ENCODE measurements around the gene MITF. TPM values are rescaled to one million over a fixed set of nuclear protein-coding genes. Genes with fewer than 3 reads are reported as not detected.

Gene MITF
- total and polyA plus RNA-seq, 2 of the 4 experiments (the other 2 are of a cell fraction) = 6.5 to 16.7 TPM

- Histone ChIP-seq H2AK5ac (ENCODE audit: low read depth, low read length) (no peak overlapping the region), H2BK5ac (ENCODE audit: low read depth, low read length, poor library complexity, severe bottlenecking) (no peak overlapping the region), H3K9me1 (ENCODE audit: insufficient read depth, low read length) (no peaks in the 10 kb centered on the region), H4K8ac (ENCODE audit: low read depth in 2 of 2, low read length in 2 of 2) (no peak overlapping the region), H2AK9ac (replicated peaks; ENCODE audit: low read depth, low read length, poor library complexity) (no peak overlapping the region), H2BK20ac (ENCODE audit: low read depth, low read length) (no peak overlapping the region), H3K18ac (ENCODE audit: low read depth, low read length) (no peak overlapping the region), H3K27ac (ENCODE audit: insufficient read depth, low read length) (no peak overlapping the region), H4K91ac (ENCODE audit: insufficient read depth, low read depth, low read length) (no peak overlapping the region), H3K56ac (ENCODE audit: extremely low read depth, insufficient read depth, low read length) (no peak overlapping the region), H3K4me2 (ENCODE audit: low read depth, low read length) (no peak overlapping the region), H3K36me3 (ENCODE audit: control insufficient read depth, insufficient read depth, low read length) (no peaks in the 10 kb centered on the region), H3K23ac (ENCODE audit: low read depth, low read length) (no peak overlapping the region), H3K4me3 (ENCODE audit: insufficient read depth, low read depth, low read length) (no peak overlapping the region), H2BK15ac (ENCODE audit: low read depth, low read length) (no peak overlapping the region), H3K4ac (ENCODE audit: low read depth, low read length) (no peak overlapping the region), H2AFZ (replicated peaks; ENCODE audit: low read length, poor library complexity) (no peak overlapping the region), H3K9ac (ENCODE audit: low read depth, low read length) (no peak overlapping the region), H3K9me3 (ENCODE audit: control insufficient read depth, insufficient read depth, low read length) (no peaks in the 10 kb centered on the region), H3K14ac (replicated peaks; ENCODE audit: low read depth, low read length) (no peak overlapping the region), H2BK120ac (ENCODE audit: low read depth, low read length) (no peak overlapping the region), H4K20me1 (ENCODE audit: insufficient read depth, low read length) (no peaks in the 10 kb centered on the region), H3K27me3 (ENCODE audit: control insufficient read depth, insufficient read depth, low read length) (peaks cover 7% of the 10 kb centered on the region), H4K5ac (ENCODE audit: low read depth, low read length) (no peak overlapping the region), H3K4me1 (ENCODE audit: control insufficient read depth, insufficient read depth, low read length) (no peaks in the 10 kb centered on the region), H3K79me1 (ENCODE audit: low read depth in 1 of 2, low read length in 2 of 2) (no peaks in the 10 kb centered on the region)
- intact Hi-C loops (cut with micrococcal nuclease) = no loop called here
- BruUV-seq (replicated peaks) = no TSS peak
- ATAC-seq (ENCODE audit: low read depth) (no peak), DNase-seq (no peak)
- POLR2A ChIA-PET (ENCODE audit: unreplicated experiment) = no interaction called here
- WGBS, 2 experiments (ENCODE audit: extremely low coverage in 2 of 2, insufficient read length in 1 of 2) = 90% methylated on average over 3 of the region's 6 CpGs; no CpG with 5 or more reads in 1 of the 2 experiments
- in situ Hi-C loops (cut with MboI; ENCODE audit: low sequenced_read_pairs) = no loop called here
- TF ChIP-seq USF2 (IDR thresholded peaks at IDR 0.05; ENCODE audit: low read depth, low read length) (no peak), BHLHE40 (IDR thresholded peaks at IDR 0.05; ENCODE audit: low read depth, low read length) (no peak), CTCF (conservative IDR thresholded peaks at IDR 0.05; ENCODE audit: low read depth, low read length) (no peak), FOS (IDR thresholded peaks at IDR 0.05; ENCODE audit: low read depth, low read length) (no peak), CHD1 (IDR thresholded peaks at IDR 0.05; ENCODE audit: low read depth, low read length) (no peak), RFX5 (IDR thresholded peaks at IDR 0.05; ENCODE audit: low read depth, low read length) (no peak), RCOR1 (IDR thresholded peaks at IDR 0.05; ENCODE audit: insufficient replicate concordance, low read length) (no peak), MXI1 (IDR thresholded peaks at IDR 0.05; ENCODE audit: borderline replicate concordance, low read depth, low read length) (no peak), MAZ (IDR thresholded peaks at IDR 0.05; ENCODE audit: borderline replicate concordance, low read depth, low read length) (no peak), ELK1 (IDR thresholded peaks at IDR 0.05; ENCODE audit: borderline replicate concordance, low read depth, low read length) (no peak)
- CTCF ChIA-PET = no interaction called here
- dilution Hi-C loops (cut with HindIII; ENCODE audit: low sequenced_read_pairs, unreplicated experiment) = no loop called here
These were observed 247.2 kb downstream of the MITF start for GRCh38 chr3:69986419-69986818.

Measured in IMR-90 (cell line).